Left renal cortex interstitium (tissue), 4 donors: Measurements from ENCODE around the gene PCGF3. TPM values are rescaled to one million over a fixed set of nuclear protein-coding genes. Genes with fewer than 3 reads are reported as not detected.
"Not testable (repeated sequence)": the region's sequence is repeated elsewhere in the genome, so short reads cannot be mapped to it uniquely, and the experiment has no call there.

ENCODE experiments used
- DNase-seq, 4 donors: peaks; one replicate each; pipeline ENCODE4 v3.0.0-alpha.2; 2013; ENCODE audit warnings: low read depth in 4 of 4, low spot score in 2 of 4, missing footprints in 1 of 4
- polyA plus RNA-seq, 4 donors: library from polyadenylated mRNA; unstranded; fragments of 120-200 nt; gene quantifications; one replicate each; pipeline ENCODE4 v1.2.1, GENCODE V29; 2013; ENCODE audit not compliant: insufficient read length in 4 of 4

The PCGF3 gene
- polyA plus RNA-seq, 4 donors: 56.8 to 102 (median 81.9) TPM

DNA sequence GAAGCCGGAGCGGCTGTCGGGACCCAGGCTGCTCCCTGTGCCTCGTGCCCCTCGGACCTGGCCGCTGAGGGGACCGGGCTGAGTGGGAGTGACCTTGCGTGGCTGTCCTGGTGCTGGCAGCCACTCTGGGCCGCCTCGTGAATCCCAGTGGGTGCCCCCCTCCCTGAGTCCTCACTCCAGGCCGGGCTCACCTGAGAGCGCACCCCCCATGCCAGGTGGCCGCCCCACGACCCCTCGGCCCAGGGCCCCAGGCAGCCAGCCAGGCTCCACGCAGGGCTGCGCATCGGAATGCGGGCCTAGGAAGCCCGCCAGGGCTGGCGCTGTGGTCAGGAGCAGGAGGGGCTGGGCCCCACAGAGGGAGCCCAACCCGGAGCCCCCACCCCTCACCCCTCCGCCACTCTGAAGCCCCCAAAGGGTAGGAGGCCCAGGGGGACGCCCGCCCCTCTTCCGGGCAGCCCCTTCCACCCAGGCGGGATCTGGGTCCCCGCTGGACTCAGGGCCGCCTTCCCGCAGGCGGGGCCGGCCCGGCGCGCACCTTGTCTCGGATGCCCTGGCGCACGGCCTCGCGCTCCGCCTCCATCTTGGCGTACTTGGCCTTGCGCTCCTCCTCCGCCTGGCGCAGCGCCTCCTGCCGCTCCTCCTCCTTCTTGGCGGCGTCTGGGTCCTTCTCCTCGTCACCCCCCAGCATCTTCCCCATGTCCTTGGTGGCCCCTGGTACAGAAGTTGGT lies 86.4 kb downstream of the PCGF3 start:
- no peak for DNase-seq

DNA sequence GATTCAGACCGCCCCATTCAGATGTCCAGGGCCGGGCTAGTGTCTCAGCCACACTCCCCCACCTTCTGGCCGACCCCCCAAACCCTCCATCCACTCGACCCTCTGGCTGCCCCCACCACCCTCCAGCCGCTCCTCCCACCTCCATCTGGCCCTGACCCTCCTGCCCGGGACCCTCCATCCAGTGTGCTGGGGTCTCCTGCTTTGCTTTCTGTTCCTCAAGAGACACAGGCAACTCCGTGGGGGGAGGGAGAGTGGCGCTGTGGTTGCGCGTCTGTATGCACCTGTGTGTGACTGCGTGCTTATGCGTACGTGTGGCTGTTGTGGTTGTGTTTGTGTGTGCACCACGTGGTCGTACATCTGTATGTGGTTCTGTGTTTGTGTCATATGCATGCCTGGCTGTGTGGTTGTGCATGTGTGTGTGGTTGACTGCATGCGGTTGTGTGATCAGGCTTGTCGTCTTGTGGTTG lies 87.0 kb downstream of the PCGF3 start:
- no peak for DNase-seq

DNA sequence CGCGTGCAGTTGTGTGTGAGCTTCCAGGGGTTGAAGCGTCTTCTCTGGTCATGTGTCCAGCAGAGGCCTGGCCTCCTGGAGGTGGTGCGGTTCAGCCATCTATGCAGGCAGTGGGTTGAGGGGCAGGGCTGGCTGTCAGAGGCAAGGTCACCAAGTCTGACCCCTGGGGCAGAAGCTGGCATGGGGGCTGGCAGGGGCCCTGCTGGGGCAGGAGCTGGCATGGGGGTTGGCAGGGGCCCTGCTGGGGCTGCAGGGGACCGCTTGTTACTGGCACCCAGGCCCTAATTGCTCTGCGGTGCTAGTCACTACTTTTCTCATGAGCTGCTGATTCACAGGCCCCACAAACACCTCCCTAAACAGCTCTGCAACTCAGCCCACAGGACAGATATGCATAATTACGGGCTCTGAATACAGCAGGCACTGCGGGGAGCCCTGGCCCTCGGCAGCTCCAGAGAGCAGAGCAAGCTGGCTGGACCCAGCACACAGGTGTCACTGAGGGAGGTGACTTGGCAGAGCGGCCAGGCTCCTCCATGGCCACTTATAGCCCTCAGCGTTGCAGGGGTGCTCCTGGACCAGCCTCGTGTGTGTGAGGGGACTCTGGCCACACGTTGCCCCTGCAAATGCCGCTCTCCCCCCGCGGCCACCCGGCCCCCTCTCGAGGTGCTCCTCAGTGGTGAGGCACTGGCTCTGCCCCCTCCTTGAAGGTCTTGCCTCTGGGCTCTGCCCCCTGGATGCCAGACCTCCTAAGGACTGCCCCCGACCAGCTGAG lies 87.6 kb downstream of the PCGF3 start:
- DNase-seq: no peak

DNA sequence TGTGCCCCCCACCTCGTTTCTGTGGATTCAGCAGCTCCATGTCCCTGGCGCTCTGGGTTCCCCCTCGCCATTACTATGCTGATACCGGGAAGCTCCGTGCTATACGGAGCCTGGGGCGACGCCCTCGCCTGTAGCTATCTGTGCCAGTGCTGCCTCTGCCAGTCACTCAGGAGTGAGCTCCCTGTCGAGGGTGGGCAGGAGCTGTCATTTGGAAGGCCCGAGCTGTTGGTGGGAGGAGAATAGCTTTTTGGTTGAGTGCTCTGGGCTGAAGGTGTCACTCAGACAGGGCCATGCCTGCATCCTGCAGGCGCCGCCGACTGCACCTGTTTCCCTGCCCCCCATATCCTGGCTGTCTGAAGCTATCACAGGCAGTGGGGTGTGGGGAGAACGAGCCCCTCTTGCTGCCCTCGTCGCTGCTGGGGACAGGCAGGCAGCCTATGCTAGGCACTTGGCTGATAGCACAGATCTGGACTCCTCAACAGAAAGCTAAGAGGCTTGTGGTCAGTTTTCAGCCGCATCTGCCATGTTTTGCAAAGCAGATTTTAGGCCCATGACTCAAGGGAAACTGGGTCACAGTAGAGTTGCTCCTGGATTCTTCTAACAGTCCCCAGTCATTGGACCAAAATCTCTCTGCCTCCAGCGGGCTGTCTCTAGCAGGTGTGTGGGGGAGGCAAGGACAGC lies 88.4 kb downstream of the PCGF3 start:
- no peak for DNase-seq

DNA sequence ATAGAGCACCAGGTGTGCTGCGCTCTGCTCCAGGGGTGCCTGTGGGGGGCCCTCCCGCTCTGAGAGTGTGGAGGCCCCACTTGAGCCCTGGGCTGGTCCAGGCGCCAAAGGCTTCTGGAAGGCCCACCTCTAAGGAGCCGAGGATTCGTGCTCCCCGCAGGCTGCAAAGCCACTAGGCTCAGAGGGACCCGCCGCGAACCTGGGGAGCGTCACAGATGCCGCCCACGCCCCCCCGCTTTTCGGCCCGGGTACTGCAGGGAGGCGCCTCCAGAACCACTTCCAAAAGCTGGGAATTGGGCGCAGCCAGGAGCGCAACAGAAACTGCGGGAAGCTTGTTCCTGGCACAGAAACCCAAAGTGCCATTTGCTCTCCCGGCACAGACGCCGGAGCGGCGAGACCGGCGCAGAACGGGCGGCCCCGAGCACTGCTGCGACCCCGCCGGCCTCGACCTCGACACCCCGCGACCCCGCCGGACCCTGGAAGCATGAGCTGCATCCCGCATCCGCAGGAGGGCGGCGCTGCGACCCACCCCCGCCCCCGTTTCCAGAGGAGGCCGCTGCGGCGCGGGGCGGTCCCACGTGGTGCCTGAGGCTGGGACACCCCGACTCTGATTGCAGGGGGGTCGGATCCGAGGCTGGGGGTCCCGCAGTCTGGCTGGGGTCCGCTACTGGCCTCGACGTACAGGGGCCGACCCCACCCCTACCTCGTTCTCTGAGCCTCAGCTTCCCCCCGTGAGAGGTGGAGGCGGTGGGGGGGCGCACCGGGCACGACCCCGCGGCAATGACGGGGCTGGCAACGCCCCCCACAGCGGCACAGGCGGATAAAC lies 89.5 kb downstream of the PCGF3 start:
- no peak for DNase-seq

DNA sequence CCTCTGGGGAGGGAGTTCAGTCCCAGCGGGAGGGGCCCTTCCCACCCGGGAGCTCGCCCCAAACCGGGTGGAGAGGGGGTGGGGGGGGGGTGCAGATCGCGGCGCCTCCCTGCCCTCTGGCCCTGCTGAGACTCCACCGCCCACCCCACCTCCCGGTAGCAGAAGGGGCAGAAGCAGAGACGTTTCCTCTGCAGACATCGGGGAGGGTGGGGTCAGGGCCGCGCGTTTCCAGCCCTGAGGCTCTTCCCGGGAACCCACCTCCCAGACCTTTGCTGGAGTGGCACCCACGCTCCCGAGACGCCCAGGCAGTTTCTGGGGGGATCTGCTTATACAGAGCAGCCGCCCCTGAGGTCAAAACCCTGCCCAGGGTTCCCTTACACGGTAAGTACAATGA lies 90.1 kb downstream of the PCGF3 start:
- DNase-seq: no peak

DNA sequence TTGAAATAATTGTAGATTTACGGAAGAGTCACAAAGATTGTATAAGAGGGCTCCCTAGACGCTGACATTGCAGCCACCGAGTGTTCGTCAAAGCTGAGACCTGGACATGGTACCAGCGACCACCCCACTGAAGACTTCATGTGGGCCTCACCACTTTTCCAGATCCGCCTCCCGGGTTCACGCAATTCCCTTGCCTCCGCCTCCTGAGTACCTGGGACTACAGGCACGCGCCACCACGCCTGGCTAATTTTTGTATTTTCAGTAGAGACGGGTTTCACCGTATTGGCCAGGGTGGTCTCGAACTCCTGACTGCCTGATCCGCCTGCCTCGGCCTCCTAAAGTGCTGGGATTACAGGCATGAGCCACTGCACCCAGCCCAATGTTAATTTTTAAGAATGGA lies 90.6 kb downstream of the PCGF3 start:
- no peak for DNase-seq

DNA sequence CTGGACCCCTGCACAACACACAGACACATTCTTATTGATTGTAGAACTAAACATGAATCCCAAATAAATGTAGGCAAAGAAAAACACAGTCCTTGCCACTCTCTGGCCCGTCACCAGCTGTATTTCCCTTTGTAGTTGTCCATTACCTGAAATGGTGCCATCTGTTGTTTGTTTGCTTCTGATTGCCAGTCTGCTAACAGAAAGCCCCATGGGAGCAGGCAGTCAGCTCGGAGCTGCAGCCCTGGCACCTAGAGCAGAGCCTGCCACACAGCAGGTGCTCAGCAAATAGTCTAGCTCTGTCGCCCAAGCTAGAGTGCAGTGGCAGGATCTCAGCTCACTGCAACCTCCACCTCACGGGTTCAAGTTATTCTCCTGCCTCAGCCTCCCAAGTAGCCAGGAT lies 91.4 kb downstream of the PCGF3 start:
- DNase-seq: no peak

DNA sequence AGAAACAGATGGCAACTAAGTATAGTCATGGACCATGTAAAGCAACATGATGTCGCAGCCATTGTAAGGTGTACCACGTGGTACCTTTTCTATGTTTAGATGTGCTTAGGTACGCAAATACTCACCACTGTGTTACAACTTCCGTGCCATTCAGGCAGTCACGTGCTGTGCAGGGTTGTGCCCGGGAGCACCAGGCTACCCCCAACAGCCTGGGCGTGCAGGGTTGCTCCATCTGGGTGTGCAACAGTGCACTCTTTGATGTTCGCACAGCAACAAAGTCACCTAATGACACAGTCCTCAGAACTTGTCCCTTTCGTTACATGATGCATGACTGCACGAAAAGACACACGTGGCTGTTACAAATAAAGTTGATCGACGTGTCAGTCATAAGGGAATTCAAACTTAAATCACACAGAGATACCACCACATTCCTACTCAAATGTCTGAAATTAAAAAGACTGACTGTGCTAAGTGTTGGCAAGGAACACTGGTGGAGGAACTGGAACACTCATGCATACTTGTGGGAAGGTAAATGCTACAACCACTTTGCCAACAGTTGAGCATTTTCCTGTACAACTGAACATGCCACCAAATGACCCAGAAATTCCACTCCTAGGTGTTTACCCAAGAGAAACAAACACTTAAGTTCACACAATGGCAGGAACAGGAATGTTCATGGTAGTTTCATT lies 95.9 kb downstream of the PCGF3 start:
- DNase-seq: no peak

DNA sequence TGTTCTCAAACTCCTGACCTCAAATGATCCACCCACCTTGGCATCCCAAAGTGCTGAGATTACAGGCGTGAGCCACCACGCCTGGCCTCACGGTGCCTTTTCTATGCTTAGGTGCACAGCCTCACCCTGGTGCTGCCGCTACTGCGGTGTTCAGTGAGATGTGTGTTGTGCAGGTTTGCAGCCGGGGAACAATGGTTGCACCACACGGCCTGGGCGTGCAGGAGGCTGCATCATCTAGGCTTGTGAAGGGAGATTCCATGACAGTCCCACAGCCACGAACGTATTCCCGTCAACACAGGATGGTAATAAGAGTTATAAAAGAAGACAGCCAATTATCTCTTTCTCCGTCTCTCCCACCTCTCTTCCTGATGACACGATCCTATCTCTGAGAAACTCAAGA lies 98.3 kb downstream of the PCGF3 start:
- DNase-seq: no peak

DNA sequence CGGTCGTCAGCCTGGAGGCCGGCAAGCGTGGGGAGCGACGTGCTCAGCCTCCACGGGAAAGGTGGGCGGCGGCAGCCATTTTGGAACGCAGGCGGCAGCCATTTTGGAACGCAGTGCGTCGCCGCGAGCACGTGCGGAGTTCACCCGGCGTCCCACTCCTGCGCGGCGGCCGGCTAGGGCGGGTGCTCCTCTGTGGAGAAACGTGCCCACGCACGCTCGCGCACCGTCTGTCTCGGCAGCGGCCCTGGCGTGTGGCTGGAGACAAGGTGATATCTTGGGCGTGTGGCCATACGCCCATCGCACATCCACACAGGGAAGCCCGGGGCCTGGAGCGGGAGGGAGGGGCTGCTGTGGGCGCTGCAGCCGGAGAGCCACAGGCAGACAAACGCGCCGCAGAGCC lies 99.2 kb downstream of the PCGF3 start:
- DNase-seq: no peak

DNA sequence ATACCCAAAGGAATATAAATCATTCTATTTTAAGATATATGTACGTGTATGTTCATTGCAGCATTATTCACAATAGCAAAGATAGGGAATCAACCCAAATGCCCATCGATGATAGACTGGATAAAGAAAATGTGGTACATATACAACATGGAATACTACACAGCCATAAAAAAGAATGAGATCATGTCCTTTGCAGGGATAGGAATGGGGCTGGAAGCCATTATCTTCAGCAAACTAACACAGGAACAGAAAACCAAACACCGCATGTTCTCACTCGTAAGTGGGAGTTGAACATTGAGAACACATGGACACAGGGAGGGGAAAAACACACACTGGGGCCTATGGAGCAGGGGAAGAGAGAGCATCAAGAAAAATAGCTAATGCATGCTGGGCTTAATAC lies 101.3 kb downstream of the PCGF3 start:
- not testable (repeated sequence) for DNase-seq

DNA sequence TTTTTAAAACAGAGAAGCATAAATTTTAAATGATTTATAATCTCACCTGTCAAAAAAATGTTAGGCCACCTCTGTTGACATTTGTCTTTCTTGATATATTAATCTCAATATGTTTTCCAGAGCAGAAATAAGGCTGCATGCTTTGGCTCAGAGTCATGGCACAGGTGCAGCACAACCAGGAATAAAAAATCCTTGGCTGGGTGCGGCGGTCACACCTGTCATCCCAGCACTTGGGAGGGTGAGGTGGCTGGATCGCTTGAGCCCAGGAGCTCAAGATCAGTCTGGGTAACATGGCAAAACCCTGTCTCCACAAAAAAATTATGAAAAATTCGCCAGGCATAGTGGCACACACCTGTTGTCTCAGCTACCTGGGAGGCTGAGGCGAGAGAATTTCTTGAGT lies 102.2 kb downstream of the PCGF3 start:
- no peak for DNase-seq

DNA sequence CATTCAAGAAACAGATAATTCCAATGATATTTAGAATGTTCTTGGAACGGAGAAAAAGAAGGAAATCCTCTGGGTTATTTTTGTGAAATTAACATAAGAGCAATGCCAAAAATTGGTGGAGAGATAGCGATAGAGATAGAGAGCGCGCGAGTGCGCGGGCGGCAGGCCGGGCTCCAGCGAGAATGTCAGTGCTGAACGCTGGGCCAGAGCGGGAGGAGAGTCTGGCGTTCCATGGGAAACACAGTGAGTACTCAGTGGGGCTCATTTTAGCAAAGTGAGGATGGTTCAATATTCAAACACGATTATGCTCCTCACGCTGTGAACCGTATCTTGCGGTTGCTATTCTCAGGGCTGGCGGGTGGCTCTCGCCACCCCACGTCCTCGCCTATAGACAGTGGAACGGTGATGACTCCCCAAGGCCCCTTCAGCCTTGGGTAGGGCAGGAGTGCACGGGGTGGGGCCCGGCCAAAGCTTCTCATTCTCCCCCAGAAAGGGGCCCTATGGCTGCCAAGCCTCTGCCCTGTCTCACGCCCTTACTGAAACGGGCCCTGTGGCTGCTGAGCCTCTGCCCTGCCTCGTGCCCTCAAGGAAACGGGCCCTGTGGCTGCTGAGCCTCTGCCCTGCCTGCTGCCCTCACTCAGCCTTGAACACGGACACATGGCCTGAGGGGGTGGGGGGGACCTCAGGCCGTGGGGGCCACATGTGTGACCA lies 103.4 kb downstream of the PCGF3 start:
- DNase-seq: no peak

DNA sequence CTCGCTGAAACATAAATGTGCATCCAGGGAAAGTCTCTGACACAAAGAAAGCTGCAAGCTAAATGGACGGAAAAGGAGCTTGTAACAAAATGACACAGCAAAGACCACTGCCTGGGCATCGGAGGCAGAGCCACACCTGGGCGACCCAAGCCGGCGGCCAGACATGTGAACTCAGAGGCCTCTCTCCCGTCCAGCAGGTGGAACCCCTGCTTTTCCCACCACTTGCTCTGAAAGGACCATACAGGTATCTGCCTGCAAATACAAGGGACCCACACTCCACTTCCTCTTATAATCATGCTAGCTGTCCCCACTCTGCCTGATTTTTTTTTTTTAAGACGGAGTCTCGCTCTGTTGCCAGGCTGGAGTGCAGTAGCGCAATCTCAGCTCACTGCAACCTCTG lies 108.3 kb downstream of the PCGF3 start:
- DNase-seq: no peak

DNA sequence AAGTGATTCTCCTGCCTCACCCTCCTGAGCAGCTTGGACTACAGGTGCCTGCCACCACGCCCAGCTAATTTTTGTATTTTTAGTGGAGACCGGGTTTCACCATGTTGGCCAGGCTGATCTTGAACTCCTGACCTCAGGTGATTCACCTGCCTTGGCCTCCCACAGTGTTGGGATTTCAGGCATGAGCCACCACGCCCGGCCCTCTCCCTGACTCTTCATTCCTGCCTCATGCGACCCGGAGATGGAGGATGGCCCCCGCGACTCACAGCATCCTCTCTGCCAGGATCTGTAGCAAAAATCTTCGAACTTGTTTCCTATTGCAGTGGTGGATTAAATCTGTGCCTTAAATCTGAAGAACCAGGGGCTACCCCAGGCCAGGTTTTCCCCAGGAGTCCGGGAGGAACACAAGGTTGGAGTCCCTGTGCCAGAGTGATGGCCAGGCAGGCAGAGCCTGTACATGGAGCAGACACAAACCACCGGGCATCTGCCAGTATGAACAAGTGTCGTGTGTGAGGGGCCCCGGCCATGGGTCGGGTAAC lies 108.7 kb downstream of the PCGF3 start:
- DNase-seq: no peak

DNA sequence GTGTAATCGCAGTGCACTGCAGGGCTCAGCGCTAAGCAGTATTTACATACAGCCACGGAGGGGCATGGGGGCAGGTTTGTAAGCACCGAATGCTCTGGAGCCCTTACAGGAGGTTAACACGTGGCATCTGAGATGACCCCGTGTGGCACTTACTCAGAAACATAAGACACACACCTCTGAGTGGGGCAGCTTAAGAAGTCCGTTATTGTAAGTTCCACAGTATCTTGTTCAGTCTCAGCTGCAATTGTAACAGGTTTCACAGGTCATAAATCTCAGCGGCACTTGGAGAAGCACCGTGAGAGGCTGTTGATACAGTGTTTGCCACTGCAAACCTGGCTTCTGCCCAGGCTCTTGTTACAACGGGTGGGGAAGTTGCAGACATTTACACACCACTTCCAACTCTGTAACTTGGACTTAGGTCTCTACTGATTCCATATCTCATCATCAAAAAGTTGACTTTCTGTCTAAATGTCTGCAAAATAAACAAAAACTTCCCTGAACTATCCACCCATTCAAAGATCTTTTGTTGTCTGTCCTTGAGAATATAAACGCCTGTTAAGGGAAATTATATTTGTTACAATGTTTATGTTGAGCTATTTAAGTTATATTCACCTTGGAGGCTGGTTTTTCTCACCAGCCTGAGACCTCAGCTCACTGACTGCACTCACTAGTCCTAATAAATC lies 110.0 kb downstream of the PCGF3 start:
- peak in 2 of 4 donors; percentile 63 to 64 for DNase-seq

DNA sequence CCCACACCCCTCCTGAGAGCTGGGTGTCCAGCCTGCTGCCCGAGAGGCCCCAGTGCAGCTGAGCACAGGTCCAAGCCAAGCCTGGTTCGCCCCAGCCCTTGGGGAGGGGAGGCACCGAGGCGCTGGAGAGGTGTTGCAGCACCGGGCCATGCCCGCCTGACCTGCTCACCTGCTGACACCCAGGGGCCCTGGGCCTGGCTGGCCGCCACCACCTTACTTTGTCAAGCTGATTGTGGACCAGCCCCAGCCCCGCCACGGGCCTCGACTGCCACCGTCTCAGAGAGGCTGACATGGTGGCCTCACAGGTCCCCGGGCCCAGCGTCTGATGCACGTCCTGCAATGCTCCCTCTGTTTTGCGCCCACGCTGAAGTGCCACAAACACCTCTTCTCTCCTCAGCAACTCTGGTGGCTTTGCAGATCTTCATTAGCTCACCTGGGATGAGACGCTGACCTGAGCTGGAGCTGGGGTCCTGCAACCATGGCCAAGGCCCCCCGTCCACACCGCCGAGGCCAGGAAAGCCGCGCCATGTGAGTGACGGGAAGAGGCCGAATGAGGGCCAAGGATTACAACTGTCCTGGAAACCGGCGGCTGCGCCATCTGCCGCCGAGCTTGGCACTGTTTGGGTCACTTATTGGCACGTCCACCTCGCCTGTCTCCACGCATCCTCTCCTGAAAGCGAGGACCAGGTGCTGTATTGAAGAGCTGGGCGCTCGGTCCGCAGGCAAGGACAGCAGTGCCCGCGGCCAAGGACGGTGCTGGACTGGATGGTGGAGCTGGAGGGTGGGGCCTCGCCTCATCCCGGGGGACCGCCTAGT lies 112.7 kb downstream of the PCGF3 start:
- no peak for DNase-seq
